ENCODE data around the gene TEX54.
"Not testable (repeated sequence)": the region's sequence is repeated elsewhere in the genome, so short reads cannot be mapped to it uniquely, and the experiment has no call there.

The TEX54 gene

DNA sequence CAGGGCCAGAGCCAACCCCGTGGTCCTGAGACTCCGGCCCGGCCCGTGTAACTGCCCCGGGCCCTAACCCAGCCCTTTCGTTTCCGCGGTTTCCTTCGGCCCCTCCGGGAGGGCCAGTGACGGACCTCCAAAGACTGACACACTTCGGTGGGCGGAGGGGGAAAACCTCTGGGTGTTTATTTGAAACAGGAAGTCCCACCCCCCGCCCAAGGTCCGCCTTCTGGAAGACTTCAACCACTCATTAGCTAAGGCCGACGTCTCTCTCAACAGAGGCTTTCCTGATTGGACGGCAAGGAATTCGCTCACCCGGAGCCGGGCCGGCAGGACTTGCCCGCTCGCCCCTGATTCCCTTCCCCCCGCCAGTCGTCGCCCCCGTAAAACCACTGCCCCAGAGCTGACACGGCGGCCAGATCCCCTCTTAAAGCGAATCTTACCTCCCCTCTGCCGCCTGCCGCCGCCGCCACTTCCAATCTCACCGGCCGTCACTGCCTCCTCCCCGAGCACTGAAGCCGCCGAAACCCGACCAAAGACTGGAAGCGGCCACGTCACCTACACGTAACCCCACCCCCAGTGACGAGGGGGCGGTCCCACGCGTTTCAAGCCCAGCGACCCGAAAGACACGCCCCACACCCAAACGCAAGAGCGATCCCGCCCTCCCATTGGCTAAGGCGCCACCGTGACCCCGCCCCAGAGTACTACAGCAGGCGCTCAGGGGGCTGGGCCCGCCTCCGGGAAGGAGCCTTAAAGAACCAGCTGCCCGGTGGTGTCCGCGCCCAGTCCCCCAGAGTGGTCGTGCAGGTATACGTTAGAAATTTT is 913 bp downstream of the TEX54 start, which contains the start of gene STX5:
TSS of gene STX5 (minus strand) at position 532 of the 816 bp plus-strand sequence. CDS start 808 bp downstream, outside the sequence.
- Histone ChIP-seq H3K9me3 (ENCODE audit: insufficient read depth, low read length) (no peaks in the 10 kb centered on the region), H3K4me1 (ENCODE audit: low read length) (peaks cover 14% of the 10 kb centered on the region), H2AFZ (ENCODE audit: low read depth, low read length) (peak within 1 kb of the TSS; percentile 22; the same call in 1 of the 2 replicates), H3K27me3 (ENCODE audit: low read depth, low read length) (no peaks in the 10 kb centered on the region), H3K4me2 (ENCODE audit: low read length) (peak within 1 kb of the TSS; percentile 99), H4K20me1 (ENCODE audit: insufficient read depth, low read length) (no peaks in the 10 kb centered on the region), H3K79me2 (ENCODE audit: low read length) (peaks cover 56% of the 10 kb centered on the region), H3K36me3 (replicated peaks; ENCODE audit: low read depth, low read length) (peaks cover 35% of the 10 kb centered on the region), H3K4me3 (ENCODE audit: low read length) (peak within 1 kb of the TSS; percentile 88), H3K27ac (ENCODE audit: low read length) (peak within 1 kb of the TSS; percentile 82), H3K9ac (ENCODE audit: low read length) (peak within 1 kb of the TSS; percentile 82)
- no peak for TF ChIP-seq EZH2phosphoT487 (IDR thresholded peaks at IDR 0.05; ENCODE audit: low read depth)
- TF ChIP-seq, protein P1, sequence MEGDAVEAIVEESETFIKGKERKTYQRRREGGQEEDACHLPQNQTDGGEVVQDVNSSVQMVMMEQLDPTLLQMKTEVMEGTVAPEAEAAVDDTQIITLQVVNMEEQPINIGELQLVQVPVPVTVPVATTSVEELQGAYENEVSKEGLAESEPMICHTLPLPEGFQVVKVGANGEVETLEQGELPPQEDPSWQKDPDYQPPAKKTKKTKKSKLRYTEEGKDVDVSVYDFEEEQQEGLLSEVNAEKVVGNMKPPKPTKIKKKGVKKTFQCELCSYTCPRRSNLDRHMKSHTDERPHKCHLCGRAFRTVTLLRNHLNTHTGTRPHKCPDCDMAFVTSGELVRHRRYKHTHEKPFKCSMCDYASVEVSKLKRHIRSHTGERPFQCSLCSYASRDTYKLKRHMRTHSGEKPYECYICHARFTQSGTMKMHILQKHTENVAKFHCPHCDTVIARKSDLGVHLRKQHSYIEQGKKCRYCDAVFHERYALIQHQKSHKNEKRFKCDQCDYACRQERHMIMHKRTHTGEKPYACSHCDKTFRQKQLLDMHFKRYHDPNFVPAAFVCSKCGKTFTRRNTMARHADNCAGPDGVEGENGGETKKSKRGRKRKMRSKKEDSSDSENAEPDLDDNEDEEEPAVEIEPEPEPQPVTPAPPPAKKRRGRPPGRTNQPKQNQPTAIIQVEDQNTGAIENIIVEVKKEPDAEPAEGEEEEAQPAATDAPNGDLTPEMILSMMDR (IDR thresholded peaks at IDR 0.05; ENCODE audit: low read depth, low read length) = no peak

DNA sequence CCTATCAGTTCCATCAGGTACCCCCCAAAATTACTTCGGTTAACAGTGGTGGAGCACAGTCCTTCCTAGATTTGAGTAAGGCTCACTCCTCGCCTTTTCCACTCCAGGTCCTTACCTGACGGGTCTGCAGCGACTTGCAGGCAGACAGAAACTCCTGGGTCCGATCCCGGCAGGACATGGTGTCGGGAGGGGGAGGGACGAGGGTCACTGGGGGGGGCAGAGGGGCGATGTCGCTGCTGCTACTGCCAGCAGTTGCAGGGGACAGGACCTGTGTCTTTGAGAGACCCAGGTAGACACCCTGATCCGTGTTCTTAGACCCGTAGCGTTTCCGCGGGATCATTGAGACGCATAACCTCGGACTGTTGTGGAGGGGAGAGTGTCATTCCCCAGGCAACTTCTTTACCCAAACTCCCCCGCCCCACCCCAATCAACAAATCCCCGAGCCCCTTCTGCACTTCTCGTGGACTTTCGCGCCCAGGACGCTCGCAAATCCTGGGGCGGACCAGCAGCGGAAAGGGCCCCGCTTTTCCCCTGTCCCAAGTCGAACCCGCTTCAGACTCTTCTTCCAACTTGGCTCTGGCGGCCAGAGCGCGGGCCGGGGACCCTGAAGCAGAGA is 1.6 kb downstream of the TEX54 start:
- H3K9ac ChIP-seq (ENCODE audit: low read length) = peak overlapping the region; percentile 82
- H3K9me3 ChIP-seq (ENCODE audit: insufficient read depth, low read length) = no peaks in the 10 kb centered on the region
- H4K20me1 ChIP-seq (ENCODE audit: insufficient read depth, low read length) = no peaks in the 10 kb centered on the region
- H2AFZ ChIP-seq (ENCODE audit: low read depth, low read length) = peak overlapping the region; percentile 22; the same call in 1 of the 2 replicates
- H3K79me2 ChIP-seq (ENCODE audit: low read length) = peaks cover 49% of the 10 kb centered on the region
- no peak for TF ChIP-seq EZH2phosphoT487 (IDR thresholded peaks at IDR 0.05; ENCODE audit: low read depth)
- TF ChIP-seq, protein P1 (IDR thresholded peaks at IDR 0.05; ENCODE audit: low read depth, low read length) = no peak
- H3K27ac ChIP-seq (ENCODE audit: low read length) = peak overlapping the region; percentile 82
- H3K4me3 ChIP-seq (ENCODE audit: low read length) = peak overlapping the region; percentile 88
- peaks cover 14% of the 10 kb centered on the region for H3K4me1 ChIP-seq (ENCODE audit: low read length)
- peaks cover 30% of the 10 kb centered on the region for H3K36me3 ChIP-seq (replicated peaks; ENCODE audit: low read depth, low read length)
- H3K4me2 ChIP-seq (ENCODE audit: low read length) = peak overlapping the region; percentile 99
- H3K27me3 ChIP-seq (ENCODE audit: low read depth, low read length) = no peaks in the 10 kb centered on the region

DNA sequence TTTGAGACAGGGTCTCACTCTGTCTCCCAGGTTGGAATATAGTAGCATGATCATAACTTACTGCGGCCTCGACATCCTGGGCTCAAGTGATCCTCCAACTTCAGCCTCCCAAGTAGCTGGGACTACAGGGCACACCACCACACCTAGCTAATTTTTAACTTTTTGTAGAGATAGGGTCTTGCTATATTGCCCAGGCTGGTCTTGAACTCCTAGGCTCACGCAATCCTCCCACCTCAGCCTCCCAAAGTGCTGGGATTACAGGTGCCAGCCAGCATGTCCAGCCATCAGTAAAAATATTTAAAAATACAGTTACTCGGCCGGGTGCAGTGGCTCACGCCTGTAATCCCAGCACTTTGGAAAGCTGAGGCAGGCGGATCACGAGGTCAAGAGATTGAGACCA is 4.5 kb downstream of the TEX54 start:
- not testable (repeated sequence) for H3K9me3 ChIP-seq (ENCODE audit: insufficient read depth, low read length); H3K27ac ChIP-seq (ENCODE audit: low read length); H3K9ac ChIP-seq (ENCODE audit: low read length); H3K4me2 ChIP-seq (ENCODE audit: low read length); H4K20me1 ChIP-seq (ENCODE audit: insufficient read depth, low read length); H3K27me3 ChIP-seq (ENCODE audit: low read depth, low read length); H2AFZ ChIP-seq (ENCODE audit: low read depth, low read length); H3K4me3 ChIP-seq (ENCODE audit: low read length)
- Histone ChIP-seq H3K79me2 (ENCODE audit: low read length) (peaks cover 38% of the 10 kb centered on the region), H3K4me1 (ENCODE audit: low read length) (peaks cover 14% of the 10 kb centered on the region), H3K36me3 (replicated peaks; ENCODE audit: low read depth, low read length) (peaks cover 39% of the 10 kb centered on the region)

DNA sequence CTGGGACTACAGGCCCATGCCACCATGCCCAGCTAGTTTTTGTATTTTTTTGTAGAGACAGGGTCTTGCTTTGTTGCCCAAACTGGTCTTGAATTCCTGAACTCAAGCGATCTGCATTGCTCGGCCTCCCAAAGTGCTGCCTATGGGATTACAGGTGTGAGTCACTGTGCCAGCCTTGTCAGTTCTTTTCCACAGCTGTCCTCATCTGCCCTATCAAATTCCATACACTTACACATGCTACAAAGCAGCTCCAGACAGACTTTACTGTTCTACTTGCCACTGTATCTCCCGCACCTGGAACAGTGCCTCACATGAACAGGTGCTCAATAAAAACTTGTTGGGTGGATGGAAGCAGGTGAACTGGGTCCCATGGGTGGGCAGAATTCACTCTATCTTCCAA is 9.0 kb downstream of the TEX54 start:
- H3K9ac ChIP-seq (ENCODE audit: low read length) = no peak overlapping the region
- peaks cover 8% of the 10 kb centered on the region for H3K79me2 ChIP-seq (ENCODE audit: low read length)
- no peak overlapping the region for H3K27ac ChIP-seq (ENCODE audit: low read length)
- no peaks in the 10 kb centered on the region for H3K4me1 ChIP-seq (ENCODE audit: low read length)
- H3K4me3 ChIP-seq (ENCODE audit: low read length) = no peak overlapping the region
- peaks cover 47% of the 10 kb centered on the region for H3K36me3 ChIP-seq (replicated peaks; ENCODE audit: low read depth, low read length)
- TF ChIP-seq, protein P1 (IDR thresholded peaks at IDR 0.05; ENCODE audit: low read depth, low read length) = no peak
- no peak for TF ChIP-seq EZH2phosphoT487 (IDR thresholded peaks at IDR 0.05; ENCODE audit: low read depth)
- H3K27me3 ChIP-seq (ENCODE audit: low read depth, low read length) = no peaks in the 10 kb centered on the region
- H3K4me2 ChIP-seq (ENCODE audit: low read length) = no peak overlapping the region
- no peaks in the 10 kb centered on the region for H4K20me1 ChIP-seq (ENCODE audit: insufficient read depth, low read length)
- H3K9me3 ChIP-seq (ENCODE audit: insufficient read depth, low read length) = no peaks in the 10 kb centered on the region
- no peak overlapping the region for H2AFZ ChIP-seq (ENCODE audit: low read depth, low read length)
